HFF-Myc (cell line): Measurements from ENCODE around the gene ZFP3.
A peak's percentile ranks its signal among the peaks of the same experiment; 100 is the strongest.
"Not testable (repeated sequence)": the region's sequence is repeated elsewhere in the genome, so short reads cannot be mapped to it uniquely, and the experiment has no call there.

Experiments used
- DNase-seq: peaks from one replicate; pipeline ENCODE4 v3.0.0-alpha.2; 2011; ENCODE audit warnings: low read depth; ENCODE audit errors: extremely low read depth
- H3K4me3 ChIP-seq: replicated peaks from 2 replicates; pipeline ENCODE4 v1.5.1; 2011; ENCODE audit warnings: low read depth, mild to moderate bottlenecking, control low read depth, low read length
- CTCF ChIP-seq: IDR thresholded peaks from 2 replicates; pipeline ENCODE4 v1.5.1; 2012; ENCODE audit warnings: mild to moderate bottlenecking, low read depth, low read length, control low read depth; ENCODE audit errors: missing control alignments

ZFP3 gene

GRCh38 chr17:5050278-5050677 is 28.0 kb upstream of the ZFP3 start:
- no peak for TF ChIP-seq CTCF
- DNase-seq: peak; percentile 57
- H3K4me3 ChIP-seq: no peak overlapping the region

- H3K4me3 ChIP-seq: no peak overlapping the region
- no peak for TF ChIP-seq CTCF
- DNase-seq: no peak
Observed at GRCh38 chr17:5055543-5055942, 22.7 kb upstream of the ZFP3 start.

- no peak for DNase-seq
- no peak overlapping the region for H3K4me3 ChIP-seq
- TF ChIP-seq CTCF: no peak
Observed at GRCh38 chr17:5065227-5065744, 13.0 kb upstream of the ZFP3 start.

DNA sequence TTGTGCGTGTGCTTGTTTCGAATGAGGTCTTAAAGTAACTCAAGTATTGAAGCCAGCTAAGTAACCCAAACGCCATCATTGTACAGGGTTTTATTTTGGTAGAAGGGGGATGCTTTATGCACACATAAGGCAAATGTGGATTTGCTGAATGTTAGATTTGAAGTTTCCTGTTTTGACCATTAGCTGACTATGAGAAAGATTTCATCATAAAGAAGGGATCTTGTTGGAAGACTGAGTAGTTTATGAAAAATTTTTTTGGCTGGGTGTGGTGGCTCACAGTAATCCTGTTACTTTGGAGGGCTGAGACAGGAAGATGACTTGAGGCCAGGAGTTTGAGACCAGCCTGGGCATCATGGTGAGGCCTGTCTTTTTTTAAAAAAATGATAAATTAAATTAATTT is 10.0 kb upstream of the ZFP3 start:
- H3K4me3 ChIP-seq: no peak overlapping the region
- DNase-seq: no peak
- TF ChIP-seq CTCF: no peak

DNA sequence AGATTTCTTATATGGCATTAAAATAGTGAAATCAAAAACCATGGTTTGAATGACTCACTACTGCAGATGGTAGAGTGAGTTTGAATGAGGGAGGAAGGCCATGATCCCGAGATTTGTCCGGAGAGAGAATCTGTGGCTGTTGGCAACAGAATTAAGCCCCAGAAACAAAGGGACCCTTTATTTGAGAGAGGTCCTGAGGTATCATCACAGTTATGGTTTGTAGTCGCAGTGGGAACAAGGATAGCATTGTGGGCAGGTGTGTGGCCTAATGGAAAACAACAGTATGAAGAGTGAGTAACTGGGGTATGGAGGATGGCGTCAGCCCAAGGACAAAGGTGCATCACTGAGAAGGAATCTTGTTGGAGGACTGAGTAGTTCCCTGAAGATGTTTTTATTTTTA is 8.5 kb upstream of the ZFP3 start:
- no peak for DNase-seq
- no peak for TF ChIP-seq CTCF
- H3K4me3 ChIP-seq: no peak overlapping the region

DNA sequence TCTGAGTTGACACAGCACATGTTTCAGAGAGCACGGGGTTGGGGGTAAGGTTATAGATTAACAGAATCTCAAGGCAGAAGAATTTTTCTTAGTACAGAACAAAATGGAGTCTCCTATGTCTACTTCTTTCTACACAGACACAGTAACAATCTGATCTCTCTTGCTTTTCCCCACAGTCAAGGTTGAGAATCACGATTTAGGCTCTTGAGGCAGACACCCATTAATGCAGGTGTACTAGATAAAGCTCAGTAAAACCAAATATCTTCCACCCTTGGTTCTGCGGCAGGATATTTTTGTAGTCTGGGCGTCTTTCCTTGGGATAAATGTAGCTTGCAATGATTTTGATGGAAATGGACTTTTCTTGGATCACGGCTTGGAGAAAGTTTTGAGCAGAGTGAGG is 2.8 kb upstream of the ZFP3 start:
- DNase-seq: not testable (repeated sequence)

GRCh38 chr17:5077275-5077674 is 992 bp upstream of the ZFP3 start:
- H3K4me3 ChIP-seq, DNase-seq: not testable (repeated sequence)

More for the DNA sequence above, 2.8 kb upstream of the ZFP3 start:
- H3K4me3 ChIP-seq: not testable (repeated sequence)

- TF ChIP-seq CTCF: no peak
- DNase-seq: no peak
- H3K4me3 ChIP-seq: peak overlapping the region; percentile 49
Observed at GRCh38 chr17:5077781-5078105, 524 bp upstream of the ZFP3 start.
